GM21576 (cell line): Measurements from ENCODE around the gene EXTL2.
"Not testable (repeated sequence)": the region's sequence is repeated elsewhere in the genome, so short reads cannot be mapped to it uniquely, and the experiment has no call there.

ENCODE experiments used
- ATAC-seq: cut with Tn5 transposase; IDR thresholded peaks from one replicate; pipeline ENCODE4 v1.9.1; 2021; ENCODE audit warnings: mild to moderate bottlenecking, moderate library complexity; ENCODE audit not compliant: unreplicated experiment

EXTL2 gene

DNA sequence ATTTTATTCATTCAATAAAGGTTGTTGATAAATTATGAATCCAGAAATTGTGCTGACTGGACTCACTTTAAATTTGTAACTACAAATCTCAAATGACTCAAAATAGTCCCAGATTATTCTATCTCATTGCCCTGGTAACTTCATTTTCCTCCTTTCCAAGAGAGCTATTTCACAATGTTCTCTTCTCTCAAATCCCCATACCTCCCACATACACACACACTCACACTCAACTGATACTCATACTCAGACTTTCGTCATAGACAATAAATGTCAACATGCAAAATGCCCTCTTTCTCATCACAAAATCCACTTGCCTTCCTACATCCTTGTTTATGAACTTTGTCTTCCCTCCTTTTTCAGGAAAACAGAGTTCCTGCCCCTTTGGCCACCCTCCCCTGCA lies 33.3 kb downstream of the EXTL2 start:
- no peak for ATAC-seq

GRCh38 chr1:100860397-100860991 lies 34.1 kb downstream of the EXTL2 start:
- ATAC-seq: no peak

DNA sequence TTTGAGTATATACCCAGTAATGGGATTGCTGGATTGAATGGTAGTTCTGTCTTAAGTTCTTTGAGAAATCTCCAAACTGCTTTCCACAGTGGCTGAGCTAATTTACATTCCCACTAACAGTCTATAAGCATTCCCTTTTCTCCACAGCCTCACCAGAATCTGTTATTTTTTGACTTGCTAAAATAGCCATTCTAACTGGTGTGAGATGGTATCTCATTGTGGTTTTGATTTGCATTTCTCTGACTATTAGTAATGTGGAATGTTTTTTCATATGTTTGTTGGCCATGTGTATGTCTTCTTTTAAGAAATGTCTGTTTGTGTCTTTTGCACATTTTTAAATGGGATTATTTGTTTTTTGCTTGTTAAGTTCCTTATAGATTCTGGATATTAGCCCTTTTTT lies 39.5 kb downstream of the EXTL2 start:
- not testable (repeated sequence) for ATAC-seq

DNA sequence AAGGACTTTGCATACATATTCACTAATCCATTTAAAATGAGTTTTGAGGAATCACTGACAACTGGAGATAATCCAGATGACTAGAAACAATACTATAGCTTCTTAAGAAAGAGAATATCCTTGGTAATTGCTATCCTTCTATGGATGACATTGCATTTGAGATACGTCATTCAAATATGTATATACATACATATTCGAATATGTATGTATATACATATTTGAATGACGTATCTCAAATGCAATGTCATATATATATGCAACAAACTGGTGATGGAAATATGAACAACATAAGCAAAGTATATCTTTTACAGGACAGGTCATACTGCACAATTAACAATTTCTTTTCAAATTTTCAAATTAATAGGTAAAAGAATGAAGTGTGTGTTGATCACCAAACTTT lies 41.7 kb downstream of the EXTL2 start:
- no peak for ATAC-seq

- no peak for ATAC-seq
These were observed 42.9 kb downstream of the EXTL2 start for GRCh38 chr1:100851726-100852125.

DNA sequence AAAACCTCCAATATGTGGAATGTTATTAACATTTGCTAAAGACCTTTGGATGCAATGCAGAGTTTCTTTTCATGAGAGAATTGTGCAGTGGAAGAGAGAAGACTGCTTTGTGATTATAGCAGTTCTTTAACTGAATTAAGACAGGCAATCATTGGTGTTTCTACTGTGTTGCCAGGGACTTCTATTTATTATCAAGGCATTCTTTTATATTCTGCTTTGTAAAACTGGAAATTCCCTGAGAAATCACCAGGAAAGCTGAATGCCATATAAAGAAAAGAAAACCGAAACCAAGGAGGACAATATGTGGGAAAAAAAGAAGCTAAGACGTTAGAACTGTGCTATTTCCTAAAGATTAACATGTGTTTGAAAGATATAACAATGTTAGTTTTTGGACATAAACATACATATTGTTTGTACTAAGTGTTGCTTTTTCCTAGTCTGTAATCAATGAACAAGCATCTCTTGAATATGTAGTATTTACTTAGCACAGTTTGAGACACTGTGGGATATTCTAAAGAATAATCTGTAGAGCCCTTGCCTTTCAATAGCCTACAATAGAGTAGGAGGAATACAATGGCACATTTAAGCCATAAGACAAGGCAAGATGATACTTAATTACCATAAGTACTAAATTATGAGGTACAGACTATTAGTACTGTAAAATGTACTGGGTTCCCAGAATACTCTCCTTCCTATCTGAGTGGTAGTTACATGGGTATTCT lies 47.1 kb downstream of the EXTL2 start:
- ATAC-seq: no peak

- not testable (repeated sequence) for ATAC-seq
These were observed 51.5 kb downstream of the EXTL2 start for GRCh38 chr1:100843160-100843559.

- no peak for ATAC-seq
These were observed 58.5 kb downstream of the EXTL2 start for GRCh38 chr1:100835866-100836842.

GRCh38 chr1:100834777-100835660 lies 59.6 kb downstream of the EXTL2 start:
- ATAC-seq: peak; percentile 73

- ATAC-seq: no peak
These were observed 61.8 kb downstream of the EXTL2 start for GRCh38 chr1:100832694-100833428.

DNA sequence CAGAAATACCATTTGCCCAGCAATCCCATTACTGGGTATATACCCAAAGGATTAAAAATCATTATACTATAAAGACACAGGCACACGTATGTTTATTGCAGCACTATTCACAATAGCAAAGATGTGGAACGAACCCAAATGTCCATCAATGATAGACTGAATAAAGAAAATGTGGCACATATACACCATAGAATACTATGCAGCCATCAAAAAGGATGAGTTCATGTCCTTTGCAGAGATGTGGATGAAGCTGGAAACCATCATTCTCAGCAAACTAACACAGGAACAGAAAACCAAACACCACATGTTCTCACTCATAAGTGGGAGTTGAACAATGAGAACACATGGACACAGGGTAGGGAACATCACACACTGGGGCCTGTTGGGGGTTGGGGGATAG lies 69.0 kb downstream of the EXTL2 start:
- ATAC-seq: not testable (repeated sequence)
